Measurements from ENCODE around the gene TTC1.

The TTC1 gene

DNA sequence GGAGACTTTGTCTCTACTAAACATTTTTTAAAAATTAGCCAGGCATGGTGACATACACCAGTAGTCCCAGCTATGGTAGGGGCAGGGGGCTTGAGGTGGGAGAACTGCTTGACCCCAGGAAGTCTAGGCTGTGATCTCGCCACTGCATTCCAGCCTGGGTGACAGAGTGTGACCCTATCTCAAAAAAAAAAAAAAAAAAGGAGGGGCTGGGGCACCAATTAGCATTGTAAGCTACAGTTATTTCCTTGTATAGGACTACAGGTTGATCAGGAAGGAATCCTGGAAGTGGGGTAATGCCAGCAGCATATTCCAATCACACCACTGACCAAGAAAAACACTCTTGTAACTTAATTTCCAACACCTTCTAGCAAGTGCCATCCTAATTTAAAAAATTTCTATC is 78.3 kb downstream of the TTC1 start:
- no peak for DNase-seq (ENCODE audit: low read depth)

DNA sequence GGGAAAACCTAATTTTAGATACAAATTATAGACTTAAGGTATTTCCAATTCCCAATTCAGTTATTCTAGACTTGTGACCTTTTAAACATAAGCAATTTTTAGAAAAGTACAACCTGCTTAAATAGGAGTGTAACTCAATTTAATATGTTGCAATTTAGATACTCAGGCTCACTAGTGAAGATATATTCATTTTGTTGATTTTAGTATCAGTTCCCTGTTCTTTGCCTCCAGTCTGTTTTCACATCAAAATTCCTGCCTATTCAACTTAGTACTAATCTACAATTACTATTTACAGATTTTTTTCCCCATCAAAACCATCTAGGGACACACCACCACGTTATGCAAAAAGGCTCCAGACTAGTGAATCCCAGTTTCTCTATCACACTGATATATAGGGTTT is 79.9 kb downstream of the TTC1 start:
- no peak for DNase-seq (ENCODE audit: low read depth)

DNA sequence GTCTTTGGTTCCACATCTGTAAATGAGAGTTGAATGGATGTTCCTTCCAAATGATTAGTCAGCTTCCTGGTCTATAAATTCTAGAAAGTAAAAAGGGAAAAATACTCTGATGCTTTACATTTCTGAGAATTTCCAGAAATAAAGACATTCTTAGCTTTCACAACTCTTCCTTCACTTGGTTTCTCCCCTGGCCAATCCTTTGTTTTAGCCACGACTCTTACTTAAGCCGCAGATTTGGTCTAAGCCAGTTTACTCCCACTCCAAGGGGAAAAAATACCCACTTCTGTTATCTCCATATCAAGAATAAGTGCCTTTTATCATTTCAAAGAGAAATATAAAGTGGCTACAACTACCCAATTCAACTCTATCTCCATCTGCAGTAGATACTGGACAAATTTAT is 80.6 kb downstream of the TTC1 start:
- no peak for DNase-seq (ENCODE audit: low read depth)

DNA sequence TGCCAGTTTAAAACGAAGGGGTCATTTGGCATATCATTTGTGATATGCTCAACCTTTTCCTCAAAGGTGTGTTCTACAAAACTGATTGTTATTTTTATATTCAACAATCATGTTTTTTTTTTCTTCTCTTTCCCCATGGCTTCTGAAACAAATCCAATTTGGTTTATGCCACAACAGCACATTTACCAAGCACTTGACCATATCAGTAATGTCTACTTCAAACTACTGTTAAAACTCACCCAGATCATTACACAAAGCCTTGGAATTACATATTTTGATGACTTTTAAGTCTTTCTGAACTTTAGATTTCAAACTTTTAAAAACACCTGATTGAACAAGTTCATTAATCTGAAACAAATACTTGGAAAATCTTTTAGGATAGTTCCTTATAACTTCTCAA is 81.1 kb downstream of the TTC1 start:
- no peak for DNase-seq (ENCODE audit: low read depth)

DNA sequence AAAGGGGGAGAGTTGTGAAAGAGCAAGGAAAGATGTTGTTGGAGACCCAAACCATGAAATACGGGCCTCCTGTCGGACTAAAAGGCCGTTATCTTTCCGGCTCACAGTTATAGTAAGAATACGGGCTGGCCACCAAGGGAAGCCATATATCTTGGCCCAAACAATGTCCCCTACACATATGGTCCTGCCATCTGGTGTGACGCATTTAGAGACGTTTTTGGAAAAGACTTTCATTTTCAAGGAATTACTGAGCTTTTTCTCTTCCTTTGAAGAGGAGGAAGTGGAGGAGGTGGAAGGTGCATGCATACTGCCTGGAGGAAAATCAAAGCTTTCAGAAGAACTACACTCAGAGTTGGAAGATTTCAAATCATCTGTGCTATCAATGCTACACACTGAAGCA is 83.6 kb downstream of the TTC1 start:
- no peak for DNase-seq (ENCODE audit: low read depth)

DNA sequence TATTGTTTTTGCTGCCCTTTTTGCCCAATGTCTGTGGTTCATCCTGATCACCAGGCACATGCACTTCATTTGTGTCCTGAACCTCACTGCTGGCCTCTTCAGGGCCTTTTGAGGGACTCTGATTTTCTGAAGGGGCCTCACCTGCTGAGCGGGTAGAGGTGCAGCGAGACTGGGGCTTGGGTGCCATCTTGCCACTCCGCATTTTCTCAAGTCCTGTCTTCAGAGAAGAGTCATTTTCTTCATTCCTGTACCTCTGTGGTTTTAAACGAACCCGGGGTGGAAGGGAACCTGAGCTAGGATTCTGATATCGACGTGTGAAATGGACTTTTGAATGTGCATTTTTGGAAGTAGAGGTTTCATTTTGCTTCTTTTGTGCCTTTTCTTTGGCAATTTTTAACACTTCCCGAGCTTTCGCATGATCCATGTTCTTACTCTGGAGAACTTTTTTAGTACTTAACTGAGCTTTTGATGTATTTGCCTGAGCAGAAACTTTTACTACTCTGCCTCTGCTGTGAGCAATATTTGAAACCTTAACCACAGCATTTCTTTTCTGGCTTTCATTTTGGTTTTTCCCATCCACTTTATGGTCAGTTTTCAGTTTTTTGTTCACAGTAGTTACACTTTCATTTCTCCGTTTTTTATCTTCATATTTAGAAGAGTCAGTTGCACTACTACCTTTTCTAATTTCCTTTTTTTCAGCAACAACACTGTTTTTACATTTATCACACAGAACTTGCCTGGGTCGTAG is 84.2 kb downstream of the TTC1 start:
- DNase-seq (ENCODE audit: low read depth) = no peak

DNA sequence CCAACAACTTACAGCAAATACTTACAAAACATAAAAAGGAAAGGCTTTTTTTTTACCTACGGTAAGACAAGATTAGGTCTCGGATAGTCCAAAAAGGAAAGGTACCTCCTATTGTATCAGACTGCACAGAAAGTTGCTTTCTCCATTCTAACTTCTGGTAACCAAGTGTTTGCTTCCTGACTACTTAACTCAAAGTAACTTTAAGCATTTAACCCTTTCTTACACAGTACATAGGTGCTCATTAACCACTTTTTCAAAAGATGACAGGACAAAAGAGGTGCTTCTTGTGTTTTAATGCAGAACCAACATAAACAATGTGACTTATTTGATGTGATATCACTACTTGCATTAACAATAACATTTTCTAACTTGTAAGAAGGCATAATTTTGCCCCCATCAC is 87.2 kb downstream of the TTC1 start:
- DNase-seq (ENCODE audit: low read depth) = no peak

DNA sequence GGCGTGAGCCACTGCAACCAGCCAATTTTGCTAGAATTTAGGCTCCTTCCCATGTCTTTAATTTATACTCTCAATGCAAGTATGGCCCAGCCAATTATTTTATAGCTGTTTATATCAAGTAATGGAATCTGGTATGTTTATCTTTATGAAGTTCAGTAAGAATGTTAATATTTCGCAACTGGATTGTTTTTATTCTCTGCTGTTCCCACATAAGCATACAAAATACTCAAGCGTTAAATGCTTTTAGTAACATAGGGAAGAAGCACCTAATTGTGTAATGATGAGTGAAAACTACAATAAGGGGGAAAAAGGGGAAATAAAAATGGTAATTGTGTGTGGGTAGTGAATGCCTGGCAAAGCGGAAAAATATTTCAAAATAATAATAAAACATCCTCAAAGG is 89.1 kb downstream of the TTC1 start:
- no peak for DNase-seq (ENCODE audit: low read depth)

DNA sequence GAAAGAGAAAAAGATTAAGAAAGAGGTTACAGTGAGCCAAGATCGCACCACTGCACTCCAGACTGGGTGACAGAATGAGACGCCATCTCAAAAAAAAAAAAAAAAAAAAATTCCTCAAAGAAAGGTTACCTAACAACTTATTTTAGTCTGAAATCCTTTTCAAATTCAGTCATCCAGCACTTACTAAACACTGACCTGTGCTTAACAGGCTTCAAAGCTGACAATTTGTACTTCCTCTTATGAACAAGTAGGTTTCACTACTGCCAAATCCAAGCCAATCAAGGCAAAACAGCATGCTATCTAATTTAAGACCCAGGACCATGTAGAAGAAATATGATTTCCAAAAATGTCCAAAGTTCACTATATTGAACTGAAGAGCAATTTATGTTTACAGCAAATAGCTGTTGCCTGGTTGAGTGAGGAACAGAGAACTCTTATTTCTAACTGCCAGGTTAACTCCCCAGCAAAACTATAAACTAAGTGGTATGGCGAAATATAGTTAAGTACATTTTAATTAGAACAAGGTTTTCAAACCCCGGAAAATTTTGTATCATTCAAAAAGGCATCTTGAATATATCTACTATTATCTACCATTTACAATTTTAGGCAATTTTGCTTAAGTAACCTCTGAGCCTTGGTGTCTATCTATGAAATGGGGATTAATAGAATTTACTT is 96.9 kb downstream of the TTC1 start:
- DNase-seq (ENCODE audit: low read depth) = no peak

DNA sequence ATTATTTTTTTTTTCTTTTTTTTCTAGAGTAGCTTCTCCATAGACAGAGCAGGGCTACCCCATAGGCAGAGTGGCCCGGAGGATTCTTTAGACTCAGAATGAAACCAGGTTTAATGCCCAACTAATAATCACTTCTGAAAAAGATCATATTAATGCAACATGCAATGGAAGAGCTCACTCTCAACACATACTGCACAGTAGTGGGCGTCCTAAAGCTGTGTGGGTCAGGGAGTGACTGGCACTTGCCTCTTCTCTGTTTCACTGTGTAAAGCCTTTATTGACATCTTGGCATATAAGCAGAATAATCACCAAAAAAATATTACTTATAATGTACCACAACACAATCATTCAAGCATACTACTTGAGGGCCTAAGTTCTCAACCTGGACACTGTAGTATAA is 99.2 kb downstream of the TTC1 start:
- no peak for DNase-seq (ENCODE audit: low read depth)

All from T-helper 22 cell (primary cell).